ENCODE measurements around the gene DNAH1.

DNA sequence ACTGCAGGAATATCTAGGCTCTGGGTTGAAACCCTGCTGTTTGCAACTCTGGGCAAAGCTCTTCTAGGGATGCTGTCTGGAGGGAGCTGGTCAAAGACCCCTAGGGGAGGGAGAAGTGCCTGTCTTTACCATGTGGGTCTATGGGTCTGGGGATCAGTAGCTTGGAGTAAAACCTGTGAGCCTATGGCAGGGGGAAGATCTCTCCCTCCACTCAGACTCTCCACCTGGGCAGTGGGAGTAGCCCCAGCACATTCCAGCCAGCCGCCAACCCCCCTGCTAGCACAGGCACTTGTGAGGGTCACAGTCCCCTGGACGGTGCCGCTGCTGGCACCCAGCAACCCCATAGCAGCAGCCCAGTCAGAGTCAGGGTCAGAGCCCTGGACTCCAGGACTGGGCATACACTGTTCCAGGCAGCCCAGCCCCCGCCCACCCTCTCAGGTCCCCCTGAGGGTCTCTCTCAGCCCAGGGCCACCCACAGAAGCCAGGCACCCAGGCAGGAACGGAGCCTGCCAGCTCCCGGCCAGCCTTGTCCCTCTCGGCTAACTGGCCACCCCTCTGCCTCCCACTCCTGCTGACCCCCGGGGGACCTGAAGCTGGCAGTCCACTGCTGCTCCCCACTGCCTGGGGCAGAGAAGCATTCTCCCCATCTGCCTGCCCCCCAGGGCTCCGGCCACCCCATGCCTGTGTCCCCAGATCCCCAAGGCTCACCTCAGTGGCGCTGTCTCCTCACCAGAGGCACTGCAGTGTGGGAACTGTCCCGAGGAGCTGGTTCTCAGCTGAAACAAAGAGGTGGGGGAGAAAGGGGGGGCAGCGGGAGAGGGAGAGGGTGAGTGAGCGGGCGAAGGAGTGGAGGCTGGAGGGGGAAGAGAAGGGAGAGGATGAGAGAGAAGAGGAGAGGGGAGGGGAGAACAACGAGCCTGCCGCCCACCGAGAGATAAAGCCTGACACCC lies 17.7 kb upstream of the DNAH1 start:
- TF ChIP-seq CTCF (conservative IDR thresholded peaks at IDR 0.05; ENCODE audit: low read depth, low read length) (no peak), CHD1 (IDR thresholded peaks at IDR 0.05; ENCODE audit: low read depth, low read length) (no peak), ELK1 (IDR thresholded peaks at IDR 0.05; ENCODE audit: borderline replicate concordance, low read depth, low read length) (no peak)
- TF ChIP-seq, protein P1, sequence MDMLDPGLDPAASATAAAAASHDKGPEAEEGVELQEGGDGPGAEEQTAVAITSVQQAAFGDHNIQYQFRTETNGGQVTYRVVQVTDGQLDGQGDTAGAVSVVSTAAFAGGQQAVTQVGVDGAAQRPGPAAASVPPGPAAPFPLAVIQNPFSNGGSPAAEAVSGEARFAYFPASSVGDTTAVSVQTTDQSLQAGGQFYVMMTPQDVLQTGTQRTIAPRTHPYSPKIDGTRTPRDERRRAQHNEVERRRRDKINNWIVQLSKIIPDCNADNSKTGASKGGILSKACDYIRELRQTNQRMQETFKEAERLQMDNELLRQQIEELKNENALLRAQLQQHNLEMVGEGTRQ (IDR thresholded peaks at IDR 0.05; ENCODE audit: low read depth, low read length): no peak
